8988T (cell line): Measurements from ENCODE around the gene OGFOD3.

Source experiments
- DNase-seq: peaks from one replicate; pipeline ENCODE4 v3.0.0; 2011

Gene OGFOD3

DNA sequence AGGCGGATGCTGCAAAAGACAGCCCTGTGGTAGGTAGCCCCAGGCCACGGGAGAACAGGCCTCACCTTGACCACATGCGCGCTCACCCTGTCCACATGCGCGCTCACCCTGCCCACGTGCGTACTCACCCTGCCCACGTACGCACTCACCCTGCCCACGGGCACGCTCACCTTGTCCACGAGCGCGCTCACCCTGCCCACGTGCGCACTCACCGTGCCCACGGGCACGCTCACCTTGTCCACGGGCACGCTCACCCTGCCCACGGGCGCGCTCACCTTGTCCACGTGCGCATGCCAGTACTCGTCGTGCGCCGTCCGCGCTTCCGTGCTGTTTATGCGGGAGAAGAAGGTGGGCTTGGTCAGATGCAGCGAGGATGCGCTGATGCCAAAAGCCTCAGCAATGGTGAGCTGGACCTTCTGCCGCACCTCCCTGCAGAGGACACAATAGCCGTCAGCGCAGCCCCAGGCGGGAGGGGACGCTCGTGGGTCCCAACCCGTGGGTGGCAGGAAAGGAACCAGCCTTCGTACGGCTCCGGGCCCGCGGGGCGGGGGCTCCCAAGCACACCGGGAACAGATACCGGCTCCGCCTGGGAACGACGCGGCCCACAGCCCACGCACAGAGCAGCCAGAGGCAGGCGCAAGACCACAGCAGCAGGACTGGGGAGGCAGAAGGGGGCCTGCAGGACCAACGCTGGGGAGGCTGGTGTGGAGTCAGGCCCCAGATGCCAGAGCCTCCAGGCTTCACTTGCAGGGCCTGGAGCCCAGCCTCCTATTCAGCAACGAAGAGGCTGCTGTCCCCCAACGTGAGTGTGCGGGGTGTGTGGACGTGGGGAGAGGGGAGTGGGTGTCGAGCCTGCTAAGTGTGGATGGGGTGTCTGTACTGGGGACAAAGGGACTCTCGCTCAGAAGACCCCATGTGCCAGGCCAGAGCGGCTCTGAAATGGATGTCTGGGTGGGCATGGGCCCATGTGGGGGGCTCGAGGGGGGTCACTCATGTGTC lies 14.4 kb downstream of the OGFOD3 start:
- no peak for DNase-seq

DNA sequence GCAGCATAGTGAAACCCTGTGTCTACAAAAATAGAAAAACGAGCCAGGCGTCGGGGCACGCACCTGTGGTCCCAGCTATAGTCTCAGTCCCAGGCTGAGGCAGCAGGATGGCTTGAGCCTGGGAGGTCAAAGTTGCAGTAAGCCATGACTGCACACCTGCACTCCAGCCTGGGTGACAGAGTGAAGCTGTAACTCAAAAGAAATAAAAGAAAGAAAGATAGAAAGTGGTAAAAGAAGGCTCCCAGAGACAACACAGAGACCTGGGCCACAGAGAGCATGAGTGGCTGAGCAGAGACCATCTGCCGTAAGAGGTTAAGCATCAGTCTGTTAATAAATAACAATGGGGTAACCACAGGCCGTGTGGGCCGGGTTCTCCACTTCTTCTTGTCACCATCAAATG lies 15.5 kb downstream of the OGFOD3 start:
- DNase-seq = no peak

DNA sequence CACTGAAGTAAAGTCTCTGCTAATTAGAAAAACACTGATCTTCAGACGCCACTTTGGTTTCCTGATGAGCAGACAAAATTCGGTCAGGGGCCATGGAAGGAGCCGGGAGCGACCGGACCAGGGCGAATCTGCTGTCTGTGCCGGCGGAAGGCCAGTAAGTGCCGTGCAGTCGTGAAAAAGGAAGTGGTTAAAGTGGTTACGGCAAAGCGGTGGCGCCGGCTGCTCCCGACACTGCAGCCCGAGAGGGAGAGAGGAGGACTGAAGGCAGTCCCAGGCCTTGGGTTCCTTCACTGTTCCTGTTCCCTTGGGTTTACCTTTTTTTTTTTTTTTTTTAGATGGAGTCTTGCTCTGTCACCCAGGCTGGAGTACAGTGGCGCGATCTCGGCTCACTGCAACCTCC lies 17.6 kb downstream of the OGFOD3 start:
- DNase-seq = no peak

DNA sequence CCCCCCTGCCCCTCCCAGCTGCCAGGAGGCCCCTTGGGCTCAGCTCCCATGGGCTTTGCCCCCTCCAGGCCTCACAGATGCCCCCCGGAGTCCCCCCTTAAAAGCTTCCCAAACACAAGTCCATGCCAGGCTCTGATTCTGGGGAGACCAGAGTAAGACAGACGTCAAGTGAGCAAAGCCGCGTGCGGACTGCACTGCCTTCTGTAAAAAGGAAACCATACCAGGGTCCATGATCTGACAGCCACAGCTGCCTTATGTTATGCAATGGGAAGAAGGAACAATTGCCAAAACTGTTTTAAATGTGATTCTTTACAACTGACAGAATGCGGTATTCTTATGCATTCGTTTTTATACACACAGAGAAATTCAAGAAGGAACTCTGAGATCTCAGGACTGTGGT lies 18.2 kb downstream of the OGFOD3 start:
- no peak for DNase-seq

DNA sequence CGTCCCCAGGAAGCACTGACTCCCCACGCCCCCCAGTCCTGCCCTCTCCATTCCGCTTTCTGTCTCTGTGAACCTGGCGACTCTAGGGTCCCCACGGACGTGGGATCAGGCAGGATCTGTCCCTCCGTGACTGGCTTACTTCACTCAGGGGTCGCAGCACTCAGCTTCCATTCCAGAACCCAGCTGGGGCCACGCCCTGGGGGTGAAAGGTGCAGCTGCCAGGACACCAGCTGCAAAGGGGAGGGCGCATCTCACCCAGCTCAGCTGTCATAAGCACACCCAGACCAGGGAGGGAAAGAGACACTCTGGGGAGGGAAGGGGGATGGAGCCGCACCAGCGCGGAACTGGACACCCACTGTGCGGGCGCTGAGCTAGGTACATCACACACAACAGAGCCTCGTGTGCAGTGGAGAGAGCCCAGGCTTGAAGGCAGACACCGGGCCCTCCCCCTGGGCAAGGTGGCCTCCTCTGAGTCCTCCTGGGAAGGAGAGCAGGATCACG lies 18.7 kb downstream of the OGFOD3 start:
- DNase-seq = no peak

DNA sequence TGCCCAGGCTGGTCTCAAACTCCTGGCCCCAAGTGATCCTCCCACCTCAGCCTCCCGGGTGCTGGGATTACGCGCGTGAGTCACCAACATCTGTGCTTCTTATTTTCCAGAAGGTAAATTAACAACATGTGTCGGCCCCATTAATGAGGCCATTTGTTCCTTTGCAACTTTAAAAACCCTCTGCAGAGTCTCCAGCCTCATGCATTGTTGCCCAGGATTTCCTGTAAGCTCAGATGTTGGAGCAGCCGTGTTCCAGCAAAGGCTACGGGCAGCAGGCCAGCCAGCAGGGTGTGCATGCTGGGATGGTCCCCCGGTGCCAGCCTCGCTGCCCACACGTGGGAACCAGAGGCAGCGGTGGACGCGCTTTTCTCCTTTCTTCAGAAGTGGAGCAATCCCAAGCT lies 19.3 kb downstream of the OGFOD3 start:
- DNase-seq = no peak

DNA sequence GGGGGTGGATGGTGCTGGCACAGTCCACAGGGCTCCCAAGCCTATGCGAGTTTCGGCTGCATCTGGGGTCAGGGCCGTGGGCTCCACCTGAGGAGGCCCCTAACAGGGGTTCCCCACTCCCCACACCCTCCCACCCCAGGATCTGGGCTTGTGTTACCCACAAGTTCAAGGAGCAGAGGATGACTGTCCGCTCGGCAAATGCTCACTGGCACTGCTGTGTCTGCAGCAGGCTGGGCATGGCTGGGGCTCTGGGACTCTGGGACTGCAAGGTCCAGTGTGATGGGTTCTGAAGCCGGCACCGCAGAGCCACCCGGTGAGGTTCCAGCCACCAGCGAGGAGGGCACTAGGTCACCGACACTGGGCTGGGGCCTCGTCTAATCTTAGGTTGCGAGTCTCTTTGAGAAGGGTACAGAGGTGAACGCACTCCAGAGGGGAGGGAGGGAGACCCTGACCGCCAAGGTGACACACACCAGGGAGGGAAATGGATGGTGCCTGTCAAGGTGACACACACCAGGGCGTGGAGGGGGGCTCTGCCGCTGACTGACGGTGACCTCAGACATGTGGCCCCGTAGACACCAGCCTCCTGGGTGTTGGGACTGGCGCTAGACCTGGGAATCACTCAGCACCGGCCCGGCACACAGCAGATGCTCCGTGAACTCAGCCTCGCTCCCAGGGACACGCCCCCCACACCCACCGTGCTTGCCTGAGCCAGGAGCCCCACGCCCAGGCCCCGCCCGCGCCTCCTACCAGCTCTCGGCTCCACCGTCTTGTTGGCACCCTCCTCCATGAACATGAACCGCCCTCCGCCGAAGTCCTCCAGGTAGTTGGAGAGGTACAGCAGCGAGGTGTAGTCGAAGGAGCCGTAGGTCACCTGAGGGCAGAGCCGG lies 20.7 kb downstream of the OGFOD3 start:
- no peak for DNase-seq

DNA sequence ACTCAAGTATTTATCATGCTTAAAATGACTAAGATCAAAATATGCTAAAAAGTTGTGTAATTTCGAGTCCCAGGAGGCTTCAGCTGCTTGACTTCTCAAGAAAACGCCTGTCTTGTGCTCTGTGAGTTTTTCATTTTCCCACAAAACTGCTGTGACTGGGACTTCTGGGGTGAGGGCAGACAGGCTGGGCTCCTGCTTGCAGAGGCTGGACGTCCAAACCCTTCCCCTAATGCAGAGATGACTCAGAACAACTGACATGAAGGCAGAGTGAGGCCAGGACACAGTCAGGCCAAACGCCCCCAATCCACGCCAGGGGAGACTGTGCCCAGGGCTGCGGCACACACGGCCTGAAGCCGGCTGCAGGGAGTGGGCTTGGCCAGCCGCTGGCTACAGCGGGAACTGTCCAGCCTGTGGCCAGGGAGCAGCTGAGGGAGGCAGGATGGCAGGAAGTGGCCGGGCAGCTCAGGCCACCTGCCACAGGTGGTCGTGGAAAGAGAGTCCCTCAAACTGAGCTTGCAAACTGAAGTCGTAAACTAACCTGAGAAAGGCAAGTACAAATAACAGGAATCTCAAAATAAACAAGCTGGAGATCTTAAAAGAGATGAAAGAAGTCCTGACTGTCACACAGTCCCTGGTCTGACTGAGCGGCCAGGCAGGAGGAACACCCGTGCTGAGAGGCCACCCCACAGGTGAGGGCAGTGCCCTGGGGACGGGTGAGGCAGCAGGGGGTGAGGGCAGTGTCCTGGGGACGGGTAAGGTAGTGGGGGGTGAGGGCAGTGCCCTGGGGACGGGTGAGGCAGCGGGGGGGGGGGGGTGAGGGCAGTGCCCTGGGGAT lies 21.6 kb downstream of the OGFOD3 start:
- DNase-seq = no peak

DNA sequence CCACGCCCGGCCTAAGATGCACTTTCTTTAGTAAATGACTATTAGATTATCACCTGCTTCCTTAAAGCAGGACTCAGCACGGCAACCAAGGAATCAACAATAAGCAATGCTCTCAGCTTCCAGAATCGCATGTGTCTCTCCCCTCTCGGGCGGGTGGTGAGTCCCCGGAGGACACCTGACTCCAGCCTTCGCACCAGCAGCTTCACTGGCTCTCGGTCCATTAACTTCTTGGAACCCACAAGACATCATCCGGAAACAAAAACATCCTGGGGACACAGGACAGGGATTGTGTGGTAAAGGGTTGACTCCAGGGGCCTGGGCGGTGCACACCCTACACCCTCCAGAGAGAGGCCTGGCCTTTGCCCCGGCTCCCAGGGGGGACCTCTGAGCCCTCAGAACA lies 24.1 kb downstream of the OGFOD3 start:
- no peak for DNase-seq

DNA sequence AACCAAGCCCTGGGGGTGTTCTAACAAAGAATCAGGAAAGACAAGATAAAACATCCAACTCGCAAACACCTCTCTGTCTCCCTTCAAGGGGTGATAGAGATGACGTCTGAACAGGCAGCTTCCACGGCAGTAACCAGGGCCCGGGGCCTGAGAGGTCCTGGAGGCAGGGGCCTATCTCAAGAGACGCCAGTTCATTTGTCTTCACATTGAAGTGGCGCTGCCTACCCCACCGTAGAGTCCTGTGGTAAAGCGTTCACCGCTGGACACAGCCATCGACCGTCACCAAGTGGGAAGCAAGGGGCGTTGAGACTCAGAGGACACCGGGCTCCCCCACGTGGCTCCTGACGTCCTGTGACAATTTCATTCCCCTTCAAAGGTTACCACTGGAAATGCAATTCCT lies 25.4 kb downstream of the OGFOD3 start:
- no peak for DNase-seq

DNA sequence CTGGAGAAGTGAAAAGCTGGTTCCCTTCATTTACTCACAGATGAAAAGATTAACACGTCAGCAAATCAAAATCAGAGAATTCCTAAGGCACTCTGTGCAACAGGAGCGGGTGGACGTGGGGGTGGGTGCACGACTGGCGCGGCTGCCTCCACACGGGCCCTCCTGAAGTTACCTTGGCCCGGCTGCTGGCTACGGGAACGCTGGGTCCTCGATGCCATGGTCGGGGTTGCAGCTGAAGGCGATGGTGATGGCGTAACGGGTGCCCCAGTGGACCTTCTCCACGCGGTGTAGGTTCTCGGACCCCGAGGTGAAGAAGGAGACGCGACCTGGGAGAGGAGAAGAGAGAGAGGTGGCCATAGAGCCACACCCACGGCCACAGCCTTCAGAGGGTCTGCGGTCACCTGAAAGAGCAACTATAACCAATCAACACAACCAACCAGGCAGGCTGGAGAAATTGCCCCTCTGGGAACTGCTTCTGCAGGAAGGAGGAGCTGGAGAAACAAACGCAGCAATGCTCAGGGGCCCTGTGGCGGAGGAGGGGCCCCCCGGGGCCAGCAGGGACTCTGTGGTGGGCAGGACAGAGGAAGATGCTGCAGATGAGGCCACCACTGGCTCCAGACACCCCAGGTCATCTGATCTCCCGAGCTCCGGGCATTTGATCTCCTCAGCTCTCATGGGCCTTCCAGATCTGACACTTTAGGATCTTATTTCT lies 26.0 kb downstream of the OGFOD3 start:
- DNase-seq = no peak

DNA sequence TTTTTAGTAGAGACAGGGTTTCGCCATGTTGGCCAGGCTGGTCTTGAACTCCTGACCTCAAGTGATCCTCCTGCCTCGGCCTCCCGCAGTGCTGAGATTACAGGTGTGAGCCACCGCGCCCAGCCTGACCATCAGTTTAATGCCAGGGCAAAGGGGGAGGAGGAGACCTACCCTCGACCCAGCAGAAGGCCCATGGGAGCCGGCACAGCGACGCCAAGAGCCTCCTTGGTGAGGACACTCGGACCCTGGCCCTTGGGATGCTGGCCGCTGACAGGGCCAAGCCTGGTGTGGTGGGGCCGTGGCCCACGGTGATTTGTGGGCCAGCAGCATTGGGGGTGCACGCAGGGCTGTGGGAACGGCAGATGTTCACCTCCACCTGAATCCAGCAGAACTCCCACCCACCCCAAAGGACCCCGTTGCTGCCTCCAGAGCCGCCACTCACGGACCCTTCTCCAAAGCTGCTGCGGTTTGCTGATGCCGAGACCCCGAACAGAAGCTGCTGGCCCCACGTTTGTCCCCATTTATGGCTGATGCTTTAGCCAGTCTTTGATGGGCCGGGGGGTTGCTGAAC lies 26.8 kb downstream of the OGFOD3 start:
- no peak for DNase-seq

DNA sequence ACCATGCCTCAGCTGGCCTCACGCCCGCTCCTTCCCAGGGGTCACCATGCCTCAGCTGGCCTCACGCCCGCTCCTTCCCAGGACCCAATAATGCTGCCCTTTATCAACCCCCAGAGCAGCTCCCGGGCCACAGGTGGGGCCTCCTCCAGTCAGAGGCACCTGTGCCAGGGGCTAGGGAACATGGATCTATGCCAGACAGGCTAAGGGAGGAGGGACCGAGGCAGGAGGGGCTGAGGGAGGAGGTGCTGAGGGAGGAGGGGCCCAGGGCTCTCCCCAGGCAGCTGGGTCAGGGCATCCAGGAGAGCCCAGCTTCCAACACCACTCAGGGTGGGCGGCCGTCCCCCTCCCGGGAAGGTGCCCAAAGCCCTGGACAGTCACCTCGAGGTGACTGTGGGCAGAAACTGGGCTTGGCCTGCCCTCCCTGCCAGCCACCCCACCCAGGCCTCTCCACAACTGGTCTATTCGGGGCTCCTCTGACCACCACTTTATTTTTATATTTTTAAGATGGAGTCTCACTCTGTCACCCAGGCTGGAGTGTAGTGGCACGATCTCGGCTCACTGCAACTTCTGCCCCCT lies 27.4 kb downstream of the OGFOD3 start:
- DNase-seq = no peak

DNA sequence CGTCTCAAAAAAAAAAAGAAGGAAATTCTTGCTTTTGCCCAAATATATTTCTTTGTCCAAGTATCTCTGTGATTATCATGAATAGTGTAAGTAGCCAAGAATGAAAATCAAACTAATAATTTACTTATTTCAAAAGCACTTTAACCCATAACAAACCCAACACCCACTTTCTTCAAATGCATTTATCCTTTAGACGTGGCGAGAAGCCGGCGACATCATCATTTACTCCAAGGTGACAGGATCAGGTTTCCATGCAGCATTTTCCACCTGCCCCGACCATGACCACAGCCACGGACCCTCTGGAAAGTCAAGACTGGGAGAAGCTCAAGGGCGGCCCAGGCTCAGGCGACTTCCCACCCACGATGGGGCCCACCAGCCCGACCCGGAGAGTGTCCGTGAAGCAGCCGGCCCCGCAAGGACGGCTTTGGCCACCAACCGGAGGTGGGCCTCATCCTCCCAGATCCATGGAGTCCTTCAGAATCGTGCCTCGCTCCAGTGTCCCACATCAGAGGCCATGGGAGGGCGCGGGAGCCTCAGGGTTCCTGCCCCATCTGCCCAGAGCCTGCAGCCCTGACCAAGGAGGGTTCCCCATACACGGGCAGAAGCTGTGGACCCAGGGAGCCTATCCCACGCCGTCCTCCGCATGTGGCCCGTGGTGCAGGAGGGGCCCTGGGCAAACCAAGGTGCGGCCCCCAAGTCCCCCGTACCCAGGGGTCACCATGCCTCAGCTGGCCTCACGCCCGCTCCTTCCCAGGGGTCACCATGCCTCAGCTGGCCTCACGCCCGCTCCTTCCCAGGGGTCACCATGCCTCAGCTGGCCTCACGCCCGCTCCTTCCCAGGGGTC lies 28.1 kb downstream of the OGFOD3 start:
- no peak for DNase-seq

DNA sequence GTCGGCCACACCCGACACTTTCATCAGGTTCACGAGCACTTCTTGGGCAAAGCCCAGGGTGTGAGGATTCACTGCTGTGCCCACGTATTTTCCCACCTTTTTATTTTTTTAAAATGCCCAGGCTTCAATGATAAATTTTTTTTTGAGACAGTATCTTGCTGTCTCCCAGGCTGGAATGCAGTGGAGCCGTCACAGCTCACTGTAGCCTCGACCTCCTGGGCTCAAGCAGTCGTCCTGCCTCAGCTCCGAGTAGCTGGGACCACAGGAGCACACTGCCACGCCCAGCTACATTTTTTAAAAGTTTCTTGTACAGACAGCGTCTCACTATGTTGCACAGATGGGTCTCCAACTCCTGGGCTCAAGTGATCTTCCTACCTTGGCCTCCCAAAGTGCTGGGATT lies 29.0 kb downstream of the OGFOD3 start:
- no peak for DNase-seq

DNA sequence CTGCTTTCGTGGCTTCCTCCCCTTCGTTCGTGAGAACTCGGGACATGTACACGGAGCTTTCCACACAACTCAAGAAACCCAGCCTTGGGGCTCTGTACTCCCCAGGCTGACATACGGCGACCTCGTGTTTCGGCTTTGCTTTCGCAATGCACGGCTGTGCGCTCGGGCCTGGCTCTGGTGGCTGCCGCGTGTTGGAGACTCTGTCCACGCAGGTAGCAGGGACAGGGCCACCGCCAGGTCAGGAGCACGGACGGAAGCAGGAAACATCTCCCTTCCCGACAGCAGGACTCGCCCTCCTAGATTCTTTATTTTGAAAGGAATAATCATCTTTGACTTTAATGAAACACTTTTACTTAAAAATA lies 29.5 kb downstream of the OGFOD3 start:
- DNase-seq = no peak

DNA sequence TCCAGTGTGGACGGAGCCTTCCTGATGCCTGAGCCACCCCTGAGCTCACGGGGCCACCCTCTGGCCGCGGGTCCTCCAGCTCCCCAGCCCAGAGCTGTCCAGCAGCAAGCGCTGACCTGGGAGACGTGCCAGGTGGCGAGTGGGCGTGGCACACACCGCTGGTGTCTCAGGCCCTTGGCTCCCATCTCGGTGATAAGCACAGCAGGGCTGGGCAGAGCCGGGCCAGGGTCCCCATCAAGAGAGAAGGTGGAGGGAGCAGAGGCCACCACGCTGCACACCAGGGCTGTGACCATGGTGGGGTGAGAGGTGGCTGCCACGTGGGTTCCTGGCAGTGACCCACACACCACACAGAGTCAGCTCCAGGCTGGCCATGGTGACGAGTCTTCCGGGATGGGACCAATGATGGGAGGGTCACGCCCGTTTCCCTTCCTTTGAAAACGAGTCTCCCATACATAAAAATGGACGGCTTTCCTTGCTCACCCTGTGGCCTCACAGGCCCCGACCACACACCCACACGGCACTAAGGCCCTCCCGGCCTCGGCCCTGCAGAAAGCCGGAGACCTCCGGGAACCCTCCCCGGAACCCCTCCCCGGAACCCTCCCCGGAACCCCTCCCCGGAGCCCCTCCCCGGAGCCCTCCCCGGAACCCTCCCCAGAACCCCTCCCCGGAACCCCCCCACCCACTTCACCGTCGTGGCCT lies 30.0 kb downstream of the OGFOD3 start:
- DNase-seq = no peak

DNA sequence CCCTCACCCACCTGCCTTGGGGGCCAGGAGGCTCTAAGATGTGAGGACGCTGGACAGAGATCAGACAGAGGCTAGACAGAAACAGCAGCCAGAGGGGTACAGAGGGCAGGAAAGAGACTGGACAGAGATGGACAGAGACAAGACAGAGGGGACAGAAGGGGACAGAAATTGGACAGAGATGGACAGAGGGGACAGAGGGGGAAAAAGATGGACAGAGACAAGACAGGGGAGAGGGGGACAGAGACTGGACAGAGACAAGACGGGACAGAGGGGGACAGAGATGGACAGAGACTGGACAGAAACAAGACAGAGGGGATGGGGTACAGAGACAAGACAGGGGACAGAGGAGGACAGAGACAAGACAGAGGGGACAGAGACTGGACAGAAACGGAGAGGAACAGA lies 30.7 kb downstream of the OGFOD3 start:
- no peak for DNase-seq

DNA sequence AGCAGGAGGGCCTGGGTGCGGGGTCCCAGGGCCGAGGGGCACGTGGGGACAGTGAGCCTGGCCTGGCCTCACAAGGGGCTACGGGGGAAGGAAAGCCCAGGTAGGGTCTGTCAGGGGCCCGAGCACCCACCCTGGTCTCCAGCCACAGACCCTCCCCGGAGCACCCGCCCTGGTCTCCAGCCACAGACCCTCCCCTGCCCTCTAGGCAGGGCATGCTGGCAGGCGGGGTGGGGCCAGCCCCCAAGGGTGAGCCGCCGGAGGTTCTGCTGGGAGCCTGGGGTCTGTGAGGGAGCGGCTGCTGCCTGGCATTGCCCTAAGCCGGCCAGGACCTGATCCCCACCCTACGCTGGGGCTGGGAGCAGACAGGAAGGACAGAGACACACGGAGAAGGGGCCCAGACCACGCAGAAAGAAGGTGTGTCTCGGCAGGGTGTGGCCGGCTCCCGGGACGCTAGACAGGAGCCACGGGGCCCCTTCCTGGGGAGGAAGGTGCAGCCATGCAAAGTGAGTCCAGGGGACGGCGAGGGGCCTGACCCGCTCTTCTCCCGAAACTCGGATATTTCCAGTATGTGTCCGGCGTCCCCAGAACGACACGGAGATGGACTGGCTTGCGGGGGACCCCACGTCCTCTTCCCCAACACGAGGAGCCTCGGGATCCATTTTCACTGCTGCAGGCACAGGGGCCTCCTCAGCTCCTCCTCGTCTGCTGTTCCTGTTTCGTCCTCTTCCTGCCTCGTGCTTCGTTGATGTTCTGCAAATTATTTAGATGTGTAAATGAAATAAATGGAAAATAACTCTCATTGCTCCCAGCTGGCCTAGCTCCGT lies 31.3 kb downstream of the OGFOD3 start:
- no peak for DNase-seq
